PC-9 (cell line): ENCODE data around the gene SLC24A2. TPM values are rescaled to one million over a fixed set of nuclear protein-coding genes. Genes with fewer than 3 reads are reported as not detected.

Experiments
- BruUV-seq: library from RNA; stranded (reverse); fragments of 400-500 nt; replicated peaks from 2 replicates; lab custom pipeline; 2021; lab: Mats Ljungman, UMichigan
- CTCF ChIA-PET: fragments of 300-600 bp; sonication (Branson Sonifier 250); formaldehyde crosslinking; loops from one replicate; lab custom pipeline; 2022; ENCODE audit warnings: antibody characterized with exemption; lab: Charles Lee
- POLR2A ChIA-PET: fragments of 300-600 bp; sonication (Branson Sonifier 250); formaldehyde crosslinking; loops from one replicate; lab custom pipeline; 2022; ENCODE audit warnings: antibody characterized with exemption; ENCODE audit not compliant: unreplicated experiment; lab: Charles Lee
- DNase-seq, 2 experiments: peaks; one replicate each; pipeline versions ENCODE4 v3.0.0 to v3.0.0-alpha.2; 2015 to 2022; ENCODE audit warnings: mixed read lengths in 1 of 2
- H2AFZ ChIP-seq: fragments of 200-600 bp; sonication (generic); 2 replicates; pipeline ENCODE4 v1.8.1; 2017; ENCODE audit warnings: antibody characterized with exemption
- H3F3A ChIP-seq: fragments of 200-600 bp; sonication (generic); 2 replicates; pipeline ENCODE4 v1.8.1; 2017; ENCODE audit warnings: antibody characterized with exemption, mild to moderate bottlenecking, low read depth; ENCODE audit not compliant: insufficient read depth
- H3K27ac ChIP-seq: fragments of 200-600 bp; sonication (generic); 2 replicates; pipeline ENCODE4 v1.6.1; 2016; ENCODE audit warnings: mixed run types
- H3K27me3 ChIP-seq: fragments of 200-600 bp; sonication (generic); 2 replicates; pipeline ENCODE4 v1.6.1; 2016; ENCODE audit warnings: low read depth, mixed run types; ENCODE audit not compliant: insufficient read depth
- H3K36me3 ChIP-seq: fragments of 200-600 bp; sonication (generic); 2 replicates; pipeline ENCODE4 v1.6.1; 2016; ENCODE audit warnings: low read depth, mixed run types
- H3K4me1 ChIP-seq: fragments of 200-600 bp; sonication (generic); replicated peaks from 2 replicates; pipeline ENCODE4 v1.6.1; 2016; ENCODE audit warnings: mixed run types; ENCODE audit not compliant: insufficient read depth
- H3K4me2 ChIP-seq: fragments of 200-600 bp; sonication (generic); 2 replicates; pipeline ENCODE4 v1.6.1; 2017; ENCODE audit warnings: mixed run types
- H3K4me3 ChIP-seq: fragments of 200-600 bp; sonication (generic); 2 replicates; pipeline ENCODE4 v1.6.1; 2016; ENCODE audit warnings: mixed run types
- H3K79me2 ChIP-seq: fragments of 200-600 bp; sonication (generic); 2 replicates; pipeline ENCODE4 v1.6.1; 2017; ENCODE audit warnings: low read depth, mixed run types
- H3K9me2 ChIP-seq: fragments of 200-600 bp; sonication (generic); 2 replicates; pipeline ENCODE4 v1.8.1; 2017; ENCODE audit warnings: mild to moderate bottlenecking; ENCODE audit not compliant: insufficient read depth
- H3K9me3 ChIP-seq: fragments of 200-600 bp; sonication (generic); 2 replicates; pipeline ENCODE4 v1.8.1; 2016; ENCODE audit warnings: low read depth; ENCODE audit not compliant: insufficient read depth
- H4K20me1 ChIP-seq: fragments of 200-600 bp; sonication (generic); 2 replicates; pipeline ENCODE4 v1.8.1; 2017; ENCODE audit not compliant: insufficient read depth
- CTCF ChIP-seq: fragments of 200-600 bp; sonication (generic); conservative IDR thresholded peaks from 2 replicates; pipeline ENCODE4 v1.6.1; 2017; ENCODE audit warnings: mixed run types, antibody characterized with exemption, mild to moderate bottlenecking, moderate library complexity
- EZH2 ChIP-seq: fragments of 200-600 bp; sonication (generic); IDR thresholded peaks from 2 replicates; pipeline ENCODE4 v1.8.0; 2017; ENCODE audit warnings: antibody characterized with exemption, low read depth
- intact Hi-C: fragments of 100-400 bp; cut with micrococcal nuclease; formaldehyde crosslinking; loops from one replicate; pipeline ENCODE4 v1.10.0; 2022; ENCODE audit not compliant: unreplicated experiment
- total RNA-seq: library from RNA; stranded (reverse); gene quantifications from 2 replicates; pipeline ENCODE4 v1.2.3, GENCODE V29; 2021

SLC24A2 gene
- total RNA-seq, 1 experiment from 2014 or later = not detected

GRCh38 chr9:19748278-19749126 lies 40.3 kb downstream of the SLC24A2 start:
- Histone ChIP-seq H4K20me1 (no peaks in the 10 kb centered on the region), H3K9me3 (no peaks in the 10 kb centered on the region), H3K27me3 (no peaks in the 10 kb centered on the region), H3K4me2 (no peak overlapping the region), H3F3A (no peaks in the 10 kb centered on the region), H3K4me3 (no peak overlapping the region), H3K36me3 (no peaks in the 10 kb centered on the region), H3K4me1 (no peaks in the 10 kb centered on the region), H3K27ac (no peak overlapping the region), H3K79me2 (no peaks in the 10 kb centered on the region), H2AFZ (no peak overlapping the region), H3K9me2 (no peaks in the 10 kb centered on the region)
- intact Hi-C loops = no loop called here
- no peak for DNase-seq
- CTCF ChIA-PET = no interaction called here
- POLR2A ChIA-PET = no interaction called here
- no TSS peak for BruUV-seq
- TF ChIP-seq CTCF = no peak
- no peak for TF ChIP-seq EZH2

DNA sequence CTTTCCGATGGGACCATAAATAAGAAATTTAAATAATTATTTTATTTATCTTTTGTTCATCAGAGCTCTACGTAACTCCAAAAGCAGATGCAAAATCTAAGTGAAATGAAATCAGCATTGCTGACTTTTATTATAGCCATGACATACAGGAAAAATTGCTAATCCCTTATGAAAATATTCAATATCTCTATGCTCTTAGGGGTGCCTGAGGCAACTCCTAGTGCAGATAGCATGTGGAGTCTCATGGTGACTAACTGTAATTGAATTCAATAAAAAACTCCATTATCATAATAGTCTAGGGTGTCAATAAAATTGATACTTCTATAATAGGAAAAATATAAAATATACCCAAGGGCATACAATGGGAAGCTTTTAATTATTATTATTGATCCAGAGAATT lies 42.6 kb downstream of the SLC24A2 start:
- Histone ChIP-seq H3F3A (no peaks in the 10 kb centered on the region), H3K36me3 (no peaks in the 10 kb centered on the region), H3K4me2 (no peak overlapping the region), H3K27ac (no peak overlapping the region), H3K79me2 (no peaks in the 10 kb centered on the region), H3K9me2 (no peaks in the 10 kb centered on the region), H3K4me3 (no peak overlapping the region), H2AFZ (no peak overlapping the region), H4K20me1 (no peaks in the 10 kb centered on the region), H3K9me3 (no peaks in the 10 kb centered on the region), H3K4me1 (no peaks in the 10 kb centered on the region), H3K27me3 (no peaks in the 10 kb centered on the region)
- CTCF ChIA-PET = no interaction called here
- POLR2A ChIA-PET = no interaction called here
- no peak for DNase-seq
- BruUV-seq = no TSS peak
- TF ChIP-seq CTCF (no peak), EZH2 (no peak)
- intact Hi-C loops = no loop called here

DNA sequence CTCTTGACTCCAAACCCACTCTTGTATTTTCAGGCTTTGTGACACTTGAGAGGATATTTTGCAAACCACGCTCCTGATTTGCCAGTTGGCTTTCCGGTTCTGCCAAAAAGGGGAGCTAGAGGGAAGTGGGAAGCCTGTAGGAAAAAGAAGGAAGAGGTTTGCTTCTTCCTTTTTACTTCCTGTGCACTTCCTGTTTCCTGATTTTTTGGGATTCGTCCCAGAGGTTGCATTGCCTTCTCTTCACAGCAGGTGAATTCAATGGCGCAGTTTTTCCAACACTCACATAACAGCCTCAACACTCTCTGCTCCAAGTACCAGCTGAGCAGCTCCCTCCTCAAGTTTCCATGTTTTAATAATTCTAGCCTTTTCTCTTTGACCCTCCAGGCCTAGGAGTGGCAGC lies 47.7 kb downstream of the SLC24A2 start:
- no peak overlapping the region for H3K4me2 ChIP-seq
- H3K9me2 ChIP-seq = no peaks in the 10 kb centered on the region
- no peak overlapping the region for H3K27ac ChIP-seq
- ChIA-PET CTCF (no interaction called here), POLR2A (no interaction called here)
- no peak for DNase-seq
- no peaks in the 10 kb centered on the region for H4K20me1 ChIP-seq
- BruUV-seq = no TSS peak
- no peak overlapping the region for H2AFZ ChIP-seq
- TF ChIP-seq CTCF = no peak
- TF ChIP-seq EZH2 = no peak
- H3K9me3 ChIP-seq = no peaks in the 10 kb centered on the region
- H3F3A ChIP-seq = no peaks in the 10 kb centered on the region
- no peaks in the 10 kb centered on the region for H3K79me2 ChIP-seq
- no peaks in the 10 kb centered on the region for H3K27me3 ChIP-seq
- H3K36me3 ChIP-seq = no peaks in the 10 kb centered on the region
- H3K4me1 ChIP-seq = no peaks in the 10 kb centered on the region
- intact Hi-C loops = no loop called here
- no peak overlapping the region for H3K4me3 ChIP-seq
